ENCODE results near the gene TMEM176A. TPM values are rescaled to one million over a fixed set of nuclear protein-coding genes. Genes with fewer than 3 reads are reported as not detected.
"Not testable (repeated sequence)": the region's sequence is repeated elsewhere in the genome, so short reads cannot be mapped to it uniquely, and the experiment has no call there.

Gene TMEM176A
- total RNA-seq, 2 donors from 2014 or later: not detected

DNA sequence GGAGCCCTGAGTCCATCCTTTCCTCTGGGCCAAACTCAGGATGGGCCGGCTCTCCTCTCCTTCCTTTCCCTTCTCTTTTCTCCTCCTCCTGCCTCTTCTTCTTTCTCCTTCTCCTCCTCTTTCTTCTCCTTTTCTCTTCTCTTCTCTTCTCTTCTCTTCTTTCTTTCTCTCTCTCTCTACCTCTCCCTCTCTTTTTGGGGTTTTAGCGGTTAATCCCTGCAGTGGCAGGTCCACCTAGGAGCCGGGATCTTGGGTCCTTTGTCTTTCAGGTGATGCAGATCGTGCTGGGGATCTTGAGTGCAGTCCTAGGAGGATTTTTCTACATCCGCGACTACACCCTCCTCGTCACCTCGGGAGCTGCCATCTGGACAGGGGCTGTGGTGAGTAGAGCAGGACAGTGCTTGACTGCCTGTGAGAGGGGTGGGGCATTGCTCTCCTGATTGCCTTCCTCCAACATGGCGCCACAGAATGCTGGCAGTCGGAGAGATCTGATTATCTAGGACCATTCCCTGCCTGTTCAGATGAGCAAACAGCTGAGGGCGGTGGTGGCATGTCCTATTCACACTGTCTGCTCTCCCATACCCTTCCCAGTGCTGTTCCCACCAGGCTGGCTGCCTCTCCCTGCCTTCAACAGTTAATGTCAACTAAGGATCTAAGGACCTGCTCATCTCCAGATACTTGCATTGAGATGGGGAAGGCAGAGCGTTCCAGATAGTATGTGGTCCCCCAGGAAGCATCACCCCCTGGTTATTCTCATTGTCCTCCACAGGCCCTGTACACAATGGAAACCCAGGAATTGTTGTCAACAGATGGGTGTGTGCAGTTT, 1.6 kb downstream of the TMEM176A start:
- peaks cover 7 to 14% of the 10 kb centered on the region in 2 donors for H3K36me3 Mint-ChIP-seq
- DNase-seq (ENCODE audit: low spot score in 2 of 2) (no peak), ATAC-seq (no peak)
- no peak overlapping the region for H3K27ac Mint-ChIP-seq
- H3K9me3 Mint-ChIP-seq: peaks cover 0 to 4% of the 10 kb centered on the region in 2 donors

DNA sequence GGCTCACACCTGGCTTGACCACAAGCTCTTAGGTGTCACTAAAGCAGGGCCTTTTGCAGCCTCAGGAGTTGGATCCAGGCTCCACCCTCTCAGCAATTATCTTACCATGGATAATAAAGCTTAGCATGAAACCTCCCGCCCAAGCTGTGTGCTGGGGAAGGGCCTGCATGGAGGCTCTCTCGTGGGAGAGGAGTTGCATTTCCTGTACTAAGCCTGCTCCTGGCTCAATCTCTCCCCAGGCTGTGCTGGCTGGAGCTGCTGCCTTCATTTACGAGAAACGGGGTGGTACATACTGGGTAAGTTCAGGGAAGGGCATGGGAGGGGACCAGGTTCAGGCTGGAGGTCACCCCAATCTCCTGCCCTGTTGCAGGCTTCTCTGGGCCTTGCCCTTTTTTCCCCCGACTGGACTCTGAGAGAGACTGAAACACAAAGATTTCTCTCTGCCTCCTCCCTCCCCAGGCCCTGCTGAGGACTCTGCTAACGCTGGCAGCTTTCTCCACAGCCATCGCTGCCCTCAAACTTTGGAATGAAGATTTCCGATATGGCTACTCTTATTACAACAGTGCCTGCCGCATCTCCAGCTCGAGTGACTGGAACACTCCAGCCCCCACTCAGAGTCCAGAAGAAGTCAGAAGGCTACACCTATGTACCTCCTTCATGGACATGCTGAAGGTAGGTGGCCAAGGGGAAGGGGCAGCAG, 2.7 kb downstream of the TMEM176A start:
- peaks cover 7 to 18% of the 10 kb centered on the region in 2 donors for H3K36me3 Mint-ChIP-seq
- H3K27ac Mint-ChIP-seq: no peak overlapping the region
- DNase-seq (ENCODE audit: low spot score in 2 of 2) (no peak), ATAC-seq (no peak)
- H3K9me3 Mint-ChIP-seq: peaks cover 0 to 4% of the 10 kb centered on the region in 2 donors

DNA sequence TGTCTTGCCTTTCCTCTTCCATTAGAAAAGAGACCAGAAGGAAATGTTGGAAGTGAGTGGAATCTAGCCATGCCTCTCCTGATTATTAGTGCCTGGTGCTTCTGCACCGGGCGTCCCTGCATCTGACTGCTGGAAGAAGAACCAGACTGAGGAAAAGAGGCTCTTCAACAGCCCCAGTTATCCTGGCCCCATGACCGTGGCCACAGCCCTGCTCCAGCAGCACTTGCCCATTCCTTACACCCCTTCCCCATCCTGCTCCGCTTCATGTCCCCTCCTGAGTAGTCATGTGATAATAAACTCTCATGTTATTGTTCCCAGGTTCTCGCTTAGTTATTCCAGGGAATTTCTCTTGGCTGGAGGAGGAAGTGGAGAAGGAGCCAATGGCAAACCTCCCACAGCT, 4.2 kb downstream of the TMEM176A start:
- DNase-seq (ENCODE audit: low spot score in 2 of 2) (no peak), ATAC-seq (no peak)
- Mint-ChIP-seq H3K27ac (no peak overlapping the region), H3K9me3 (peaks cover 0 to 4% of the 10 kb centered on the region in 2 donors), H3K36me3 (peaks cover 7 to 18% of the 10 kb centered on the region in 2 donors)

DNA sequence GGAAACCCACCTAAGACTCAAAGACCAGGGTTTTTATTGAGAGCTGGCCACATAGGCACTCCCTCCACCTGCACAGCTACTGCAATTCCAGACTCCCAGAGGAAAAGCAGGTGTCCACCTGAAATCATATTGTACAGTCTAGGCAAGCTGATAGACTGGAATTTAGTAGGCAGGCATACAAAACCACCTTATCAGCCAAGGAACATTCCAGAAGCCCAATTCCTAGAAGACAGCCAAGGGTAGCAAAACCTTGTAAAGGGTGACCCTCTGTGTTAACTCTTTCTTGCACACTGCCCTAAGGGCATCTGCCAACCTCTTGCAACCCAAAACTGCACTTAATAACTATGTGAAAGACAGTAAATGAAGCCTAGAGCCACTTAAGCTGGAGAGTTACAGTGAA, 5.3 kb downstream of the TMEM176A start:
- ATAC-seq: no peak
- DNase-seq (ENCODE audit: low spot score in 2 of 2): no peak
- peaks cover 7 to 18% of the 10 kb centered on the region in 2 donors for H3K36me3 Mint-ChIP-seq

DNA sequence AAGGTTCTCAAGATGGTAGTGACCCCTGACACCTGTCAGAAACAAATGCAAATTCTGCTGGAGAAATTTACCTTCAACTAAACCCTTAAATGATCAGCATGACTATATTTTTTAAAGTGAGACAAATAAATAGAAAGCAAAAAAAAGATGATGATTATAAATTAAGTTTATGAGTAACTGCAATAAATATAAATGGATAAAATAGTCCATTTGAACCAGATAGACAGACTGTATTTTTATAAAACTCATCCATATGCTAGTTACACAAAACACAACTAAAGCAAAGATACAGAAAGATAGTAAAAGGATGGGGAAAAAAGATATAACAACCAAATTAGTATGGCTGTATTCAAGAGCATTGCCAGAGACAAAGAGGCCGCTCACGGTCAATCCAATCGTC, 5.9 kb downstream of the TMEM176A start:
- DNase-seq (ENCODE audit: low spot score in 2 of 2): no peak
- Mint-ChIP-seq H3K9me3 (peaks cover 4 to 5% of the 10 kb centered on the region in 2 donors), H3K36me3 (peaks cover 7 to 18% of the 10 kb centered on the region in 2 donors), H3K27ac (no peak overlapping the region)
- no peak for ATAC-seq

More for the DNA sequence above, 5.3 kb downstream of the TMEM176A start:
- peaks cover 4 to 5% of the 10 kb centered on the region in 2 donors for H3K9me3 Mint-ChIP-seq
- H3K27ac Mint-ChIP-seq: no peak overlapping the region

DNA sequence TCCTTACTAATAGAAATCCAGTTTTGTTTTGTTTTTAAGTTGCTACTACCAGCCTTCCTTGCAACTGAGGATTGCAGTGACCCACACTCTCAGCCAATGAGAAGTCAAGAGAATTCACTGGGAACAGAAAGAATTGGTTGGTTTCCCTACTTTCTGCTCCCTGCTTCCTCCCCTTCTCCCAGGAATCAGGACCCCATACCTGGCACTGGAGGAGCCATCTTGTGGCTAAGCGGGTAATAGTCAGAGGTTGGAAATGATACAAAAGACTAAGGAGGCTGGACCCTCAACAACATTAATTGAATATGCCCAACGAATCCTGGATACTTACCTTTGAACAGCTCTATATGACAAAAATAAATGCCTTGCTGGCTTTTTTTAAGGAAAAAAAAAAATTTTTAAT, 6.3 kb downstream of the TMEM176A start:
- H3K9me3 Mint-ChIP-seq: peaks cover 4 to 5% of the 10 kb centered on the region in 2 donors
- no peak overlapping the region for H3K27ac Mint-ChIP-seq
- DNase-seq (ENCODE audit: low spot score in 2 of 2): no peak
- H3K36me3 Mint-ChIP-seq: peaks cover 4 to 18% of the 10 kb centered on the region in 2 donors
- ATAC-seq: no peak

DNA sequence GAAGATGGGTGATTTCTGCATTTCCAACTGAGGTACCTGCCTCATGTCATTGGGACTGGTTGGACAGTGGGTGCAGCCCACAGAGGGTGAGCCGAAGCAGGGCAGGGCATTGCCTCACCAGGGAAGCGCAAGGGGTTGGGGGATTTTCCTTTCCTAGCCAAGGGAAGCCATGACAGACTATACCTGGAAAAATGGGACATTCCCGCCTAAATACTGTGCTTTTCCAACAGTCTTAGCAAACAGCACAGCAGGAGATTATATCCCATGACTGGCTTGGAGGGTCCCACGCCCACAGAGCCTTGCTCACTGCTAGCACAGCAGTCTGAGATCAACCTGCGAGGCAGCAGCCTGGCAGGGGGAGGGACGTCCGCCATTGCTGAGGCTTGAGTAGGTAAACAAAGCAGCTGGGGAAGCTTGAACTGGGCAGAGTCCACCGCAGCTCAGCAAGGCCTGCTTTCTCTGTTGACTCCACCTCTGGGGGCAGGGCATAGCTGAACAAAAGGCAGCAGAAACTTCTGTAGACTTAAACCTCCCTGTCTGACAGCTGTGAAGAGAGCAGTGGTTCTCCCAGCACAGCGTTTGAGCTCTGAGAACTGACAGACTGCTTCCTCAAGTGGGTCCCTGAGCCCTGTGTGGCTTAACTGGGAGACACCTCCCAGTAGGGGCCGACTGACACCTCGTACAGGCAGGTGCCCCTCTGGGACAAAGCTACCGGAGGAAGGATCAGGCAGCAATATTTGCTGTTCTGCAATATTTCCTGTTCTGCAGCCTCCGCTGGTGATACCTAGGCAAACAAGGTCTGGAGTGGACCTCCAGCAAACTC, 7.3 kb downstream of the TMEM176A start:
- H3K36me3 Mint-ChIP-seq: peaks cover 0 to 10% of the 10 kb centered on the region in 2 donors
- ATAC-seq; H3K9me3 Mint-ChIP-seq; H3K27ac Mint-ChIP-seq; DNase-seq (ENCODE audit: low spot score in 2 of 2): not testable (repeated sequence)

DNA sequence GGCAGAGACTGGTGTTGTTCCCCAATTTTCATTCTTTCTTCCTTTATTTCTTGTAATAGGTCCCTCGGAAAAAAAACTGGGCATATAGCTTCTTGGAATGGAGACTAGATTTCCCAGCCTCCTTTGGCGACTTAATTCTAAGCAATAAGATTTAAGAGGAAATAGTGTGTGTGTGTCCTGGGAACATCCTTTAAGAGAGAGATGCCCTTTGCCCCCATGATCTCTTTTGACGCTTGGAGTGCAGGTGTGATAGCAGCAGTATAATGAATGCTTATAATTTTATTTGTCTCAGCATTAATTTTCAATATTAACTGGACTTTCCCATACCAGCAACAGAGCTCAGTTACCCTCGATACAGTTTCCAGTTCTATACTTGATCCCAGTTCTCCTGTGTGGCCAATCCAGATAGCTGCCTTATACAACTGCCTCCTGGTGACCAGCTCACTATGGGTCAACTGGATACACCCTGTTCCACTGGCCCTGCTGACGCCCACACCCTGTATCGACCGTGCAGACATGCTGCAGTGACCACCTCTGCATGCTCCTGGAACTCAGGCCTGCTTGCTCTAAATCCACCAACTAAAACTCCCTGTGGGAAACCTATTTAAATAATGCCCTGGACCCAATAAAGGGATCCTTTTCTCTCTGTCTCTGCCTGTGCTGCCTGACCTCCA, 13.9 kb downstream of the TMEM176A start:
- ATAC-seq (no peak), DNase-seq (ENCODE audit: low spot score in 2 of 2) (no peak)
- peaks cover 0 to 8% of the 10 kb centered on the region in 2 donors for H3K36me3 Mint-ChIP-seq
- peaks cover 11 to 18% of the 10 kb centered on the region in 2 donors for H3K9me3 Mint-ChIP-seq
- no peak overlapping the region for H3K27ac Mint-ChIP-seq

DNA sequence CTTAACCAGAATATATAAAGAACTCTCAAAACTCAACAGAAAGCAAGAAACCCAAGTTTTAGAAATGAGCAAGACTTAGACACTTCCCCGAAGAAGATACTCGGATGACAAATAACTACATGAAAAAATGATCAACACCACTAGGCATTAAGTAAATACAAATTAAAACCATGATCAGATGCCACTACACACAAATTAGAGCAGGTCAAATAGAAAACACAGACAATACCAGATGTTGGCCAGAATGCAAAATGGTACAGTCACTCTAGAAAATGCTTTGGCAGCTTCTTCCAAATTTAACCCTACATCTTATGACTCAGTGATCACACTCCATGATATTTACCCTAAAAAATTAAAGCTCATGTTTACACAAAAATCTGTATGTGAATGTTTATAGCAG, 18.4 kb downstream of the TMEM176A start:
- H3K27ac Mint-ChIP-seq: no peak overlapping the region
- DNase-seq (ENCODE audit: low spot score in 2 of 2) (no peak), ATAC-seq (no peak)
- peaks cover 11 to 13% of the 10 kb centered on the region in 2 donors for H3K9me3 Mint-ChIP-seq
- peaks cover 0 to 8% of the 10 kb centered on the region in 2 donors for H3K36me3 Mint-ChIP-seq

DNA sequence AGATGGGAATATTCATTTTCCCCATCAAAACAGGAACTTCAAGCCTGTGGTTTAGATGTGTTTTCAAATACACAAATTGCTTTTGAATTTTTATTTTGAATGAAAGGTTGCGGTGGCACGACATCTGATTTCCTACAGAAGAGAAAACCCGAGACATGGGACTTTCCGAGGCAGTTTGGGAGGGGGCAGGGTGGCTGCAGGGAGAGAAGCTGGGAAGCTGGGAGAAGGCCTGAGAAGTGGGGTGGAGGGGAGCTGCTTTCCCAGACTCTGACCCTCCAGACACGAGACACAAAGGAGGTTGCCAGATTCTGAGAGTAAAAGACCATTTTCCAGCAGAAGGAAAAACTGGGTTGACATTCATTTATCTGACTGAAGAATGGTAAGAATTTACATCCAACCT, 19.6 kb downstream of the TMEM176A start:
- H3K27ac Mint-ChIP-seq: no peak overlapping the region
- ATAC-seq (no peak), DNase-seq (ENCODE audit: low spot score in 2 of 2) (no peak)
- peaks cover 8% of the 10 kb centered on the region in 2 donors for H3K9me3 Mint-ChIP-seq
- H3K36me3 Mint-ChIP-seq: peaks cover 0 to 8% of the 10 kb centered on the region in 2 donors

DNA sequence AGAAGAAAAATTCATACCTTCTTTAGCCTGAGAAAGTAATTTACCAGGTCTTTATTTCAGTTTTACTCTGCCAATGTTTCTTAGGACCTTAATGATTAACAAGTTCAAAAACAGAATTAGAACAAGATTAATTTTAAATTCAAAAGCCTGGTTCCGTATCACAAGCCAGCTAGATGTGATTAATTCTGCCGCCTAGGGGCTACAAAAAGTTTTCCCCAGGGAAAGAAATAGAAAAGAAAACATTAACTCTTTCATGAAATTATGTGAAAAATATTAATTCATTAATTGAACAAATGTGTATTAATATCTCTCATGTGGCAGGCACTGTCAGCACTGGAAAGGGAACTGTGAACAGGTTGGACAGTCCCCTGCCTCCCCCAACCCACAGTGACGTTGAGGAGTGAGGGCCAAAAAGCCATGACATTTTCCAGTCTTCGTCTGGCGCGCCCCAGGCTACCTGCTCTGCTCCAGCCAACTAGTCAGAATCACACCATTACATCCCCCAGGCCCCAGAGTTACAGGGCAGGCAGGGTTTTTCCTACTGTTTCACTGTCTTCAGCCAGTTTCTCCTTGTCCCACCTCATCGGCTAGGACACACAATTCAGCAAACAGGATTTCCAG, 20.1 kb downstream of the TMEM176A start:
- H3K9me3 Mint-ChIP-seq: peaks cover 7% of the 10 kb centered on the region in 2 donors
- no peak for DNase-seq (ENCODE audit: low spot score in 2 of 2)
- no peak for ATAC-seq
- peaks cover 0 to 7% of the 10 kb centered on the region in 2 donors for H3K36me3 Mint-ChIP-seq
- no peak overlapping the region for H3K27ac Mint-ChIP-seq

DNA sequence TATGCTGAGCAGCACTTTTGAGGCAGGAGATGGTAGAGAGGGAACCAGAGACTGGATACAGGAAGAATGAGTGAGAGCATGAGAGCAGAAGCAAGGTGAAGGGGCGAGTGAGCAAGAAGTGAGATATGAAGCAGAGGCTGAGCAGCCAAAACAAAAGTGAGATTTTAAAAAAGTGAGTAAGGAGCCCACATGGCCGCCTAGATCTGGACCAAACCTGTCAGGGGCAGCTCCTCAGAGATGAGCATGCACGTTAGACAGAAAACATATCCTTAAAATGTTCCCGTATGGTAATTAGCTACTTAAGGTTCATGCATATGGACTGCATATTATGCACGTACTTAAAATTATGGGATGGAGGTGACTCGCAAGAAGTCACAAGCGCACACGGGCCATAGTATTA, 22.5 kb downstream of the TMEM176A start:
- Mint-ChIP-seq H3K27ac (no peak overlapping the region), H3K36me3 (no peaks in the 10 kb centered on the region), H3K9me3 (no peaks in the 10 kb centered on the region)
- DNase-seq (ENCODE audit: low spot score in 2 of 2) (no peak), ATAC-seq (no peak)

DNA sequence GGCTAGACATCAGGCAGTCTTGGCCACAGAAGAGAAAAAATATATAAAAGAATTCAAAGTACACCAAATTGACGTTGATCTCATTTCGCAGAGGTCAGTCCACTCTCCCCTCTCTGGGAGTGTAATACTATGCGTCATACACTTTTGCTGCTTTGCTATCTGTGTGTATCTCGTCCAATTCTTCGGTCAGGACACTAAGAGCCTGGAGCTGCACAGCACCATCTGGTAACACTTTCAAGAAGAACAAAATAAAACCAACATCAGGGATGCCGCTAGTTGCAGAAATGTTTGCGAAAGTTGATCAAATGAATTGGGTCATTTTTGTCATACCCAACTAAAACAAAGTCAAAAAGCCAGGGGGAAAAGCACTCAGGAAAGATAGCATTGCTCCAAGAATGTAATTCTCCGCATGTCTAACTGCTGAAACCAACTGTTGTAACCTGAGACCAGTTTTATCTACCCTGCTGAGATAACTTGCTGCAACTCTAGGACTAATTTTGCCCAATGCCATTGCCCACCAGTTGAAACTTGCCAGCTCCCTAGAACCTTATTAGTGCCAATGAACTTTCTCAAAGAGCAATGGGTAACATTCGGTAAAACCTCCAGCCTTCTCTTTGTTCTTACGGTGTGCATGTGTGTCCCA, 23.0 kb downstream of the TMEM176A start:
- H3K27ac Mint-ChIP-seq: no peak overlapping the region
- DNase-seq (ENCODE audit: low spot score in 2 of 2): no peak

DNA sequence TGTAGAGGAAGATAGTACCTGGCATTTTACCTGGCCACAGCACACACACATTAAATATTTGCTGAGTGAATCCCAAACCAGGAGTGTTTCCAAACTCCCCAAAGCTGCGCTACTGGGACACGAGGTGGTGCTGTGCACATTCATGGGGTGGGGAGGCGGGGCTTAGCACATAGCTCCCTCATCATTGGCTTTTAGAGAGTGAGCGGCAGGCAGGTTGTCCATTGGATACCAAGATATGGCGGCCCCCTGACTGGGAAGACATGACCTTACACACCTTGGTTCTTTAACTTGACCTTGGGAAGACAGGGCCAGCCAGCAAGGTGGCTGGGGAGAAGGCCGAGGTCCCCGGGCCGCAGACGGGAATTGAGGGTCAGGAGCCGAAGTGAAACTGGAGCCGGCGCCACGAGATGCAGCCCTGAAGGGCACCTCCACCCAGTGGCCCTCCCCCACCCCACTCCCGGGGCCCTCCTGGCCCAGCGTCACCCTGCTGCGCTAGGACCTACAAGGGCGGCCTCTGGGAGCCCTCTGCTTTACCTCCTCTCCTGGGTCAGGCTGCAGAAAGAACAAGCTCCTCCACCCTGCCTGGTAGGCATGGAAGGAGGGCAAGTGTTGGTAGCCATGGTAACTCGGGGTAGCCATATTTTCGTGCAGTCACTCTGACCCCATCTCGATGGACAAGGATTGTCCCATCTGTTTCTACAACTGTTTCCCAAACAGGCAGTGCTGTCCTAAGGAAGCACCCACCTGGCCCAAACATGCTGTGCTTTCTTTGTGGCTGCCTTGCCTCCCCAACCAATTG, 24.0 kb downstream of the TMEM176A start:
- Mint-ChIP-seq H3K36me3 (no peaks in the 10 kb centered on the region), H3K27ac (no peak overlapping the region), H3K9me3 (no peaks in the 10 kb centered on the region)
- DNase-seq (ENCODE audit: low spot score in 2 of 2): no peak
- no peak for ATAC-seq

More for the DNA sequence above, 23.0 kb downstream of the TMEM176A start:
- no peak for ATAC-seq
- H3K9me3 Mint-ChIP-seq: no peaks in the 10 kb centered on the region
- H3K36me3 Mint-ChIP-seq: no peaks in the 10 kb centered on the region
